ENCODE data around the gene INHBC. TPM values are rescaled to one million over a fixed set of nuclear protein-coding genes. Genes with fewer than 3 reads are reported as not detected.

The INHBC gene
- total RNA-seq, 1 donor from 2014 or later: not detected

DNA sequence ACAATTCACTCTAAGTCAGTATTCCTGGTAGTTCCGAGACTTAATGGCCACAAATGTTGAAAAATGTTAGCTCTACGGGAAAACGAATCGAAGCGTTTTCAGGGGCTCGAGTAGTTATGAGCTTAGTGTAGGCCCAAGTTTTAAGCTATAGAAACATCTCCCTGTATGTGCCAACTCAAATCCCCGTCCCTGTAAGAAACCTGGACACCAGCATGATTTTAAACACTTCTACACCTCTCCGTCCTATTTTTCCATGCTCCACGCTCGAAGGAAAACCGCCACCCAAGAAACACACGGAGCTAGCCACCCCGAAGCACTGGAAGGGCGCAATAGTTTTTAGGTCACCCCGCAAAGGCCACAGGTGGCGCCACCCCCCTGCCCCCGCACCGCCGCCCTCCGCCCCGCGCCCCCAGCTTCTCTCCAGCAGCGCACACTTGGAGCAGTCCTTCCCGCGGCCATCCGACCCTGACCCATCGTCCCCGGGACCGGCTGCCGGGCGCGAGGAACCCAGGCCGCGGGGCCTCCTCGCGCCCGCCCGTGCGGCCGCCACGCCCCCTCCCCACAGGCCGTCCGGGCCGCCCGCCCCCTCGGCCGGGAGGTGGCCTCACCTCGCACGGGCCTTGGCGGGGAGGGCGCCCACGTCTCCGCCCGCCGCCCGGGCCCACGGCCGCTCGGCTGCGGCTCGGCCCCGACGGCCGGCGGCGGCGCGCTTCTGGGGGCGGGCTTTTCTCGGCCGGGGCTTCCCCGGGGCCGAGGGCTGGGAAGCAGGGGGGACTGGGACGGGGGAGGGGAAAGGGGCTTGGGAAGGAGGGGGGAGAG lies 4.3 kb upstream of the INHBC start:
- peaks cover 2% of the 10 kb centered on the region for H3K36me3 Mint-ChIP-seq (ENCODE audit: insufficient read depth)

DNA sequence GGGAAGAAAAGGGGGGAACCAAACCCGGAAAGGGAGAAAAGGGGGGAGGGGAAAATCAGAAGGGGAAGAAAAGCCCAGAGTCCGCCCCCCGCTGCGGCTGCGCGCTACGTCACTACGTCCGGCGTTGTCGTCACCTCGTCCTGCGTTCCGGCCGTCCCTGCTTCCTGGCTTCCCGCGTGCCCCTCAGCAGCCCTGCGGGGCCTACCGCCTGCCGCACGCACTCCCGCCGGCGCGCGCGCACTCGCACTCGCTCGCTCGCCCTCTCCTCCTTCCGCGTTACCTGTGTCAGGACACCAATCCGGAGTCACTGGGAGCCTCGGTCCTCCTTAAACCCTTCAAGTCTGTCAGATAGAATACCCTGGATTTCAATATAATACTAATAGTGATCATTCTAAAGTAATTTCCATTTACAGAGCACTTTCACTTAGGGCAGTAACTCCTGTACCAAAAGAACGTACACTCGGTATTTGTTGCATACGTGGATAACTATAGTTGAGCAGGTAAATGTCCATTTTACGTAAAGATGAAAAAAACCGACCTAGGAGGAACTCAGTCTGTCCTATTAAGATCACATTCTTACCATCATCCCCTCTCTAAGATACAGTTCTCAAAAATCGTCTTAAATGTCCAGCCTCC lies 3.5 kb upstream of the INHBC start, which contains the start of gene R3HDM2:
Gene R3HDM2, minus strand, starts transcription at position 113 of the 636 bp plus-strand sequence. CDS start 120,615 bp downstream, outside the sequence.
- Mint-ChIP-seq H3K36me3 (ENCODE audit: insufficient read depth) (no peaks in the 10 kb centered on the region), H3K27ac (peak within 1 kb of the TSS; percentile 98), H3K4me1 (ENCODE audit: low read depth) (peaks cover 27% of the 10 kb centered on the region), H3K27me3 (peaks cover 3% of the 10 kb centered on the region), H3K9me3 (ENCODE audit: low read depth) (no peaks in the 10 kb centered on the region), H3K4me3 (ENCODE audit: low read depth) (peak within 1 kb of the TSS; percentile 95)
- peak; percentile 90 for DNase-seq (ENCODE audit: low spot score, unreplicated experiment)
- TF ChIP-seq, protein P1, sequence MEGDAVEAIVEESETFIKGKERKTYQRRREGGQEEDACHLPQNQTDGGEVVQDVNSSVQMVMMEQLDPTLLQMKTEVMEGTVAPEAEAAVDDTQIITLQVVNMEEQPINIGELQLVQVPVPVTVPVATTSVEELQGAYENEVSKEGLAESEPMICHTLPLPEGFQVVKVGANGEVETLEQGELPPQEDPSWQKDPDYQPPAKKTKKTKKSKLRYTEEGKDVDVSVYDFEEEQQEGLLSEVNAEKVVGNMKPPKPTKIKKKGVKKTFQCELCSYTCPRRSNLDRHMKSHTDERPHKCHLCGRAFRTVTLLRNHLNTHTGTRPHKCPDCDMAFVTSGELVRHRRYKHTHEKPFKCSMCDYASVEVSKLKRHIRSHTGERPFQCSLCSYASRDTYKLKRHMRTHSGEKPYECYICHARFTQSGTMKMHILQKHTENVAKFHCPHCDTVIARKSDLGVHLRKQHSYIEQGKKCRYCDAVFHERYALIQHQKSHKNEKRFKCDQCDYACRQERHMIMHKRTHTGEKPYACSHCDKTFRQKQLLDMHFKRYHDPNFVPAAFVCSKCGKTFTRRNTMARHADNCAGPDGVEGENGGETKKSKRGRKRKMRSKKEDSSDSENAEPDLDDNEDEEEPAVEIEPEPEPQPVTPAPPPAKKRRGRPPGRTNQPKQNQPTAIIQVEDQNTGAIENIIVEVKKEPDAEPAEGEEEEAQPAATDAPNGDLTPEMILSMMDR (IDR thresholded peaks at IDR 0.05; ENCODE audit: unreplicated experiment): no peak

More for the DNA sequence above, 4.3 kb upstream of the INHBC start:
- Mint-ChIP-seq H3K4me3 (ENCODE audit: low read depth) (peak overlapping the region; percentile 95), H3K4me1 (ENCODE audit: low read depth) (peaks cover 25% of the 10 kb centered on the region), H3K27me3 (peaks cover 1% of the 10 kb centered on the region), H3K9me3 (ENCODE audit: low read depth) (no peaks in the 10 kb centered on the region), H3K27ac (peak overlapping the region; percentile 98)
- DNase-seq (ENCODE audit: low spot score, unreplicated experiment): peak; percentile 49
- TF ChIP-seq, protein P1 (IDR thresholded peaks at IDR 0.05; ENCODE audit: unreplicated experiment): peak; percentile 41

DNA sequence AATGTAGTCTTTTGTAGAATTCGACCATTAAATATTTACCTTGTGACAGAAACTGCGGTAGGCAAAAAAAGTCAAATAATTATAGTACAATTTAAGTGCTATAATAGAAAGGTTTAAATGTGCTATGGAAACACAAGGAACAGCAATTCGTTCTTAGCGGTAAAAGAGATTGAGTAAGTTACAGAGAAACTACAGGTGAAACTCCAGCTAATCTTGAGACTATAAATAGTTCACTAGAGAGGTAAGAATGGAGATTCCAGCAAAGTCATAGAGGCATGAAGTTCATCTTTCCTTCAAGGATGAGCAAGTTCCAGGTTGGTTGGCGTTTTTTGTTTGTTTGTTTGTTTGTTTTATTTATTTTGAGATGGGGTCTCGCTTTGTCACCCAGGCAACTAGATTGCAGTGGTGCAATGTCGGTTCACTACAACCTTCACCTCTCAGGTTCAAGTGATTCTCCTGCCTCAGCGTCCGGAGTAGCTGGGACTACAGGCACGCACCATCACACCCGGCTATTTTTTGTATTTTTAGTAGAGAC lies 2.9 kb upstream of the INHBC start:
- Mint-ChIP-seq H3K9me3 (ENCODE audit: low read depth) (no peaks in the 10 kb centered on the region), H3K27me3 (peaks cover 3% of the 10 kb centered on the region), H3K36me3 (ENCODE audit: insufficient read depth) (no peaks in the 10 kb centered on the region), H3K4me3 (ENCODE audit: low read depth) (peak overlapping the region; percentile 87), H3K4me1 (ENCODE audit: low read depth) (peaks cover 27% of the 10 kb centered on the region), H3K27ac (peak overlapping the region; percentile 98)
- DNase-seq (ENCODE audit: low spot score, unreplicated experiment): no peak
- TF ChIP-seq, protein P1 (IDR thresholded peaks at IDR 0.05; ENCODE audit: unreplicated experiment): no peak

DNA sequence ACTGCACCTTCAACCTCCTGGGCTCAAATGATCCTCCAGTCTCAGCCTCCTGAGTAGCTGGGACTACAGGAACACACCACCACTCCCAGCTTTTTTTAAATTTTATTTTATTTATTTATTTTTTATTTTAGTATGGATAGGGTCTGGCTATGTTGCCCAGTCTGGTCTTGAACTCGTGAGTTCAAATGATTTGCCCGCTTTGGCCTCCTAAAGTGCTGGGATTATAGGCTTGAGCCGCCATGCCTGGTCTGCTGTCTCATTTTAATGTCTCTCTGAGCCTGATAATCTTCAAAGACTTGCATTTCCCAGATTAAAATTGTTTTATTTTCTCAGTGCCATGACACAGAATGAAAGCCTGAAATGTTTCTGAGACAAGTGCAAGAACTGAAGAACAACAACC lies 1.2 kb upstream of the INHBC start:
- Mint-ChIP-seq H3K36me3 (ENCODE audit: insufficient read depth) (no peaks in the 10 kb centered on the region), H3K4me1 (ENCODE audit: low read depth) (peaks cover 27% of the 10 kb centered on the region), H3K27me3 (peaks cover 3% of the 10 kb centered on the region), H3K4me3 (ENCODE audit: low read depth) (no peak overlapping the region), H3K27ac (no peak overlapping the region), H3K9me3 (ENCODE audit: low read depth) (no peaks in the 10 kb centered on the region)
- TF ChIP-seq, protein P1 (IDR thresholded peaks at IDR 0.05; ENCODE audit: unreplicated experiment): no peak
- DNase-seq (ENCODE audit: low spot score, unreplicated experiment): no peak

DNA sequence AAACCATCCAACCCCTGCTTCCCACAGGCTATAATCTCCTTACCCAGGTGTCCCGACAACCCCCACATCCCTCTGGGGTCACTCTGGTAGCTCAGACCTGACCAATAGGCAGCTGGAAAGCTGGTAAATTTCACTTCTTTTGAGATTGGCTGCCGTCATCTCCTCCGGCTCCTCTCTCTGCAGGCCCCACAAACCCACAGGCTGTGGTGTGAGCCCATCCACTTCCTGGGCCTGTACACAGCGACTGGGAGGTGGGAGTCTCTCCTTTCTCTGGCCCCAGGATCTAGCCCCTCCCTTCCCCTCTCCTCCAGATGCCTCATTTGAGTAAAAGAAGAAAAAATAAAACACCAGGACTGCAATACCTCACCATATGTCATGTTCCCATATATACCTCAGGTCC lies 709 bp downstream of the INHBC start:
- Mint-ChIP-seq H3K36me3 (ENCODE audit: insufficient read depth) (no peaks in the 10 kb centered on the region), H3K4me1 (ENCODE audit: low read depth) (peaks cover 18% of the 10 kb centered on the region), H3K4me3 (ENCODE audit: low read depth) (no peak overlapping the region), H3K9me3 (ENCODE audit: low read depth) (no peaks in the 10 kb centered on the region), H3K27me3 (peaks cover 3% of the 10 kb centered on the region), H3K27ac (peak overlapping the region; percentile 10)
- TF ChIP-seq, protein P1 (IDR thresholded peaks at IDR 0.05; ENCODE audit: unreplicated experiment): no peak
- DNase-seq (ENCODE audit: low spot score, unreplicated experiment): no peak

All from progenitor cell of endocrine pancreas (in vitro differentiated cells).